ENCODE data around the gene ACTR3C.
"Not testable (repeated sequence)": the region's sequence is repeated elsewhere in the genome, so short reads cannot be mapped to it uniquely, and the experiment has no call there.

GRCh38 chr7:150247745-150248144 lies 75.6 kb downstream of the ACTR3C start:
- not testable (repeated sequence) for TF ChIP-seq CTCF, POLR2A (IDR thresholded peaks at IDR 0.05)
